ENCODE data around the gene PAWR. TPM values are rescaled to one million over a fixed set of nuclear protein-coding genes. Genes with fewer than 3 reads are reported as not detected.

The PAWR gene
- total and polyA plus RNA-seq, 9 of the 15 experiments (the other 6 are each of a cell fraction or from before 2014, with no cell fraction given) = 0.82 TPM; not detected in 8

- TF ChIP-seq MLLT1 (IDR thresholded peaks at IDR 0.05) = no peak
- TF ChIP-seq THAP12 (CRISPR knock-in tag; IDR thresholded peaks at IDR 0.05) = no peak
These were observed 15.9 kb upstream of the PAWR start (continued) for GRCh38 chr12:79706676-79707075.

- intact Hi-C loops (cut with micrococcal nuclease) (no loop called here), in situ Hi-C loops (cut with MboI) (no loop called here)
- Histone ChIP-seq H3K4me2 (ENCODE audit: insufficient read depth, low read length) (no peak overlapping the region), H3K4me3 (no peak overlapping the region), H3K36me3 (ENCODE audit: control insufficient read depth, insufficient read depth, low read length) (no peaks in the 10 kb centered on the region), H2AFZ (ENCODE audit: low read depth, low read length) (no peak overlapping the region), H4K20me1 (replicated peaks; ENCODE audit: control insufficient read depth, insufficient read depth, low read length) (no peaks in the 10 kb centered on the region), H3K9me3 (replicated peaks; ENCODE audit: control insufficient read depth, insufficient read depth, low read depth, low read length) (no peaks in the 10 kb centered on the region), H3K27ac (ENCODE audit: extremely low read depth, low read depth, low read length) (no peak overlapping the region), H3K4me1 (replicated peaks in 1 of 2; ENCODE audit: control insufficient read depth in 2 of 2, insufficient read depth in 2 of 2, low read length in 2 of 2) (peaks cover 0 to 6% of the 10 kb centered on the region in 2 experiments; a peak in 1 of 5 replicates), H3K9ac (ENCODE audit: insufficient read depth in 1 of 2, low read depth in 2 of 2, low read length in 2 of 2) (no peak overlapping the region), H3K9me1 (ENCODE audit: control insufficient read depth, insufficient read depth, low read length) (no peaks in the 10 kb centered on the region), H3K27me3 (ENCODE audit: control insufficient read depth in 2 of 2, insufficient read depth in 2 of 2, low read length in 2 of 2) (no peaks in the 10 kb centered on the region), H3K79me2 (ENCODE audit: control insufficient read depth, insufficient read depth, low read length) (no peaks in the 10 kb centered on the region)
- ChIA-PET CTCF (ENCODE audit: low intra/inter-chr PET ratio) (no interaction called here), POLR2A (no interaction called here)
- ATAC-seq = no peak
- DNase-seq (ENCODE audit: extremely low read depth in 1 of 4, low spot score in 3 of 4) = no peak
- FAIRE-seq = no peak
- TF ChIP-seq KAT7 (CRISPR knock-in tag; IDR thresholded peaks at IDR 0.05; ENCODE audit: borderline replicate concordance) (no peak), GTF2B (IDR thresholded peaks at IDR 0.05; ENCODE audit: extremely low read depth, insufficient read length) (no peak), NFE2 (IDR thresholded peaks at IDR 0.05; ENCODE audit: low read depth) (no peak), ZNF79 (CRISPR knock-in tag; IDR thresholded peaks at IDR 0.05; ENCODE audit: low read depth) (no peak)
- no TSS peak for BruUV-seq (replicated peaks)
These were observed 15.4 kb upstream of the PAWR start for GRCh38 chr12:79706156-79706555.

All from K562 (cell line).